ENCODE measurements around the gene SYT2.

The SYT2 gene

DNA sequence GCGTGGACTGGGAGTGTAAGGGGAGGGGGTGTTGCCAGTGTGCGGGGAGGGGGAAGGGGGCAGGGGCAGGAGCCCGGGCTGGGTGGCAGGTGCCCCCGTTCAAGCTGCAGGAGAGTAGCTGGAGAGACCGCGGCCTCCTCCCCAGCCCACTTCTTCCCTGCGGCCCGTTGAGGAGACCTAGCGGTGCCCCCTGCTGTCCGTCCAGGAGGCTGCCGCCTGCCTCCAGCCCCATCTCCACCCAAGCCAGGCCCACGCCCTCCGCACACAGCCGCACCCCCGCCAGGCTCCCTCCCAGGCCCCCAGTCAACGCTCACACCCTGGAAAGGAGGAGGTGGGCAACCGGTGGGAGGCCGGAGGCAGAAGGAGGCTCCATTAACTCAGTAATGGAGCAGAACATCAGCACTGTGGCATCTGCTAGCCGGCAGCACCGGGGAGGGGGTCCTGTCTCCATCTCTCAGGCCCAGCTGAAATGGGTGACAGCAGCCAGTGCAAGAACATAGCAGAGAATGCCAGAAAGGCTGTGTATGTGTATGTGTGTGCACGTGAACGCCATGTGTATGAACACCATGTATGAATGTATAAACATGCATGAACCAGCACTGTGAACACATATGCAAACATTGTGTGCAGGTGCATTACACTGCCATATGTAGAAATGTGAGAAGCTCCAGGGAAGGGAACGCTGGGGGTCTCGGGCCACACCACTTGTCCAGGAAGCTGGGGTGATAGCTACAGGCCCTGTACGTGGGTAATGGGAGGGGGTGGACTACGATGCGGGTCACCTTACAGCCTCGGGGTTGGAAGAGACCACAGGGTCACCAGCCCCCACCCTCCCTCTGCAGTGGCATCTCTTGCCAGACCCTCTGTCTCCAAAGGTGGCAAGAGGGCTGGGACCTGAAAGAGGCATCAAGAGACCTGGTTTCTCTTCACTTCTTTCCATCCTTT is 84.6 kb downstream of the SYT2 start (continued):
- TF ChIP-seq, protein P1, sequence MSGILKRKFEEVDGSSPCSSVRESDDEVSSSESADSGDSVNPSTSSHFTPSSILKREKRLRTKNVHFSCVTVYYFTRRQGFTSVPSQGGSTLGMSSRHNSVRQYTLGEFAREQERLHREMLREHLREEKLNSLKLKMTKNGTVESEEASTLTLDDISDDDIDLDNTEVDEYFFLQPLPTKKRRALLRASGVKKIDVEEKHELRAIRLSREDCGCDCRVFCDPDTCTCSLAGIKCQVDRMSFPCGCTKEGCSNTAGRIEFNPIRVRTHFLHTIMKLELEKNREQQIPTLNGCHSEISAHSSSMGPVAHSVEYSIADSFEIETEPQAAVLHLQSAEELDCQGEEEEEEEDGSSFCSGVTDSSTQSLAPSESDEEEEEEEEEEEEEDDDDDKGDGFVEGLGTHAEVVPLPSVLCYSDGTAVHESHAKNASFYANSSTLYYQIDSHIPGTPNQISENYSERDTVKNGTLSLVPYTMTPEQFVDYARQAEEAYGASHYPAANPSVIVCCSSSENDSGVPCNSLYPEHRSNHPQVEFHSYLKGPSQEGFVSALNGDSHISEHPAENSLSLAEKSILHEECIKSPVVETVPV (CRISPR knock-in tag; IDR thresholded peaks at IDR 0.05): no peak
- TF ChIP-seq, protein P2, sequence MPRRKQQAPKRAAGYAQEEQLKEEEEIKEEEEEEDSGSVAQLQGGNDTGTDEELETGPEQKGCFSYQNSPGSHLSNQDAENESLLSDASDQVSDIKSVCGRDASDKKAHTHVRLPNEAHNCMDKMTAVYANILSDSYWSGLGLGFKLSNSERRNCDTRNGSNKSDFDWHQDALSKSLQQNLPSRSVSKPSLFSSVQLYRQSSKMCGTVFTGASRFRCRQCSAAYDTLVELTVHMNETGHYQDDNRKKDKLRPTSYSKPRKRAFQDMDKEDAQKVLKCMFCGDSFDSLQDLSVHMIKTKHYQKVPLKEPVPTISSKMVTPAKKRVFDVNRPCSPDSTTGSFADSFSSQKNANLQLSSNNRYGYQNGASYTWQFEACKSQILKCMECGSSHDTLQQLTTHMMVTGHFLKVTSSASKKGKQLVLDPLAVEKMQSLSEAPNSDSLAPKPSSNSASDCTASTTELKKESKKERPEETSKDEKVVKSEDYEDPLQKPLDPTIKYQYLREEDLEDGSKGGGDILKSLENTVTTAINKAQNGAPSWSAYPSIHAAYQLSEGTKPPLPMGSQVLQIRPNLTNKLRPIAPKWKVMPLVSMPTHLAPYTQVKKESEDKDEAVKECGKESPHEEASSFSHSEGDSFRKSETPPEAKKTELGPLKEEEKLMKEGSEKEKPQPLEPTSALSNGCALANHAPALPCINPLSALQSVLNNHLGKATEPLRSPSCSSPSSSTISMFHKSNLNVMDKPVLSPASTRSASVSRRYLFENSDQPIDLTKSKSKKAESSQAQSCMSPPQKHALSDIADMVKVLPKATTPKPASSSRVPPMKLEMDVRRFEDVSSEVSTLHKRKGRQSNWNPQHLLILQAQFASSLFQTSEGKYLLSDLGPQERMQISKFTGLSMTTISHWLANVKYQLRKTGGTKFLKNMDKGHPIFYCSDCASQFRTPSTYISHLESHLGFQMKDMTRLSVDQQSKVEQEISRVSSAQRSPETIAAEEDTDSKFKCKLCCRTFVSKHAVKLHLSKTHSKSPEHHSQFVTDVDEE (CRISPR knock-in tag; IDR thresholded peaks at IDR 0.05): no peak
- TF ChIP-seq ZC3H10 (CRISPR knock-in tag; IDR thresholded peaks at IDR 0.05): no peak
- no peak for TF ChIP-seq ARNTL (CRISPR knock-in tag; IDR thresholded peaks at IDR 0.05; ENCODE audit: borderline replicate concordance, low read depth)
- TF ChIP-seq ZNF8 (CRISPR knock-in tag; IDR thresholded peaks at IDR 0.05): no peak
- TF ChIP-seq CSDC2 (CRISPR knock-in tag; IDR thresholded peaks at IDR 0.05): no peak
- no peak for TF ChIP-seq ZNF70 (CRISPR knock-in tag; IDR thresholded peaks at IDR 0.05)

DNA sequence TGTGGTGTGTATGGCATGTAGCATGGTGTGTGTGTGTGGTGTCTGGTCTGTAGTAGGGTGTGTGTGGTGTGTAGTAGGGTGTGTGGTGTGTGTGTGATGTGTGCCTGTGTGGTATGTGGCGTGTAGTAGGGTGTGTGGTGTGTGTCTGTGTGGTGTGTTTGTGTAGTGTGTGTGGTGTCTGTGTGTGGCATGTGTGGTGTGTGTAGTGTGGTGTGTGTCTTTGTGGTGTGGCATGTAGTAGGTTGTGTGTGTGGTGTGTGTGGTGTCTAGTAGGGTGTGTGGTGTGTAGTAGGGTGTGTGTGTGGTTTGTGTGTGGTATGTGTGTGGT is 85.5 kb downstream of the SYT2 start:
- ATAC-seq: no peak
- TF ChIP-seq ZNF565 (CRISPR knock-in tag; conservative IDR thresholded peaks at IDR 0.05; ENCODE audit: low read depth) (no peak), ZC3H10 (CRISPR knock-in tag; IDR thresholded peaks at IDR 0.05) (no peak), TCF4 (CRISPR knock-in tag; IDR thresholded peaks at IDR 0.05; ENCODE audit: borderline replicate concordance) (no peak), TOX (CRISPR knock-in tag; IDR thresholded peaks at IDR 0.05; ENCODE audit: borderline replicate concordance) (no peak), GLIS3 (CRISPR knock-in tag; IDR thresholded peaks at IDR 0.05) (no peak), BACH2 (CRISPR knock-in tag; IDR thresholded peaks at IDR 0.05; ENCODE audit: borderline replicate concordance) (no peak), PPARA (CRISPR knock-in tag; IDR thresholded peaks at IDR 0.05; ENCODE audit: borderline replicate concordance) (no peak), ESRRG (CRISPR knock-in tag; IDR thresholded peaks at IDR 0.05) (no peak), RARB (CRISPR knock-in tag; IDR thresholded peaks at IDR 0.05) (no peak), SNAI2 (CRISPR knock-in tag; IDR thresholded peaks at IDR 0.05) (no peak)
- TF ChIP-seq, protein P3, sequence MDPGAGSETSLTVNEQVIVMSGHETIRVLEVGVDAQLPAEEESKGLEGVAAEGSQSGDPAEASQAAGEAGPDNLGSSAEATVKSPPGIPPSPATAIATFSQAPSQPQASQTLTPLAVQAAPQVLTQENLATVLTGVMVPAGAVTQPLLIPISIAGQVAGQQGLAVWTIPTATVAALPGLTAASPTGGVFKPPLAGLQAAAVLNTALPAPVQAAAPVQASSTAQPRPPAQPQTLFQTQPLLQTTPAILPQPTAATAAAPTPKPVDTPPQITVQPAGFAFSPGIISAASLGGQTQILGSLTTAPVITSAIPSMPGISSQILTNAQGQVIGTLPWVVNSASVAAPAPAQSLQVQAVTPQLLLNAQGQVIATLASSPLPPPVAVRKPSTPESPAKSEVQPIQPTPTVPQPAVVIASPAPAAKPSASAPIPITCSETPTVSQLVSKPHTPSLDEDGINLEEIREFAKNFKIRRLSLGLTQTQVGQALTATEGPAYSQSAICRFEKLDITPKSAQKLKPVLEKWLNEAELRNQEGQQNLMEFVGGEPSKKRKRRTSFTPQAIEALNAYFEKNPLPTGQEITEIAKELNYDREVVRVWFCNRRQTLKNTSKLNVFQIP (CRISPR knock-in tag; IDR thresholded peaks at IDR 0.05; ENCODE audit: borderline replicate concordance, low read depth): no peak
- TF ChIP-seq, protein P1 (CRISPR knock-in tag; IDR thresholded peaks at IDR 0.05): no peak
- TF ChIP-seq, protein P4, sequence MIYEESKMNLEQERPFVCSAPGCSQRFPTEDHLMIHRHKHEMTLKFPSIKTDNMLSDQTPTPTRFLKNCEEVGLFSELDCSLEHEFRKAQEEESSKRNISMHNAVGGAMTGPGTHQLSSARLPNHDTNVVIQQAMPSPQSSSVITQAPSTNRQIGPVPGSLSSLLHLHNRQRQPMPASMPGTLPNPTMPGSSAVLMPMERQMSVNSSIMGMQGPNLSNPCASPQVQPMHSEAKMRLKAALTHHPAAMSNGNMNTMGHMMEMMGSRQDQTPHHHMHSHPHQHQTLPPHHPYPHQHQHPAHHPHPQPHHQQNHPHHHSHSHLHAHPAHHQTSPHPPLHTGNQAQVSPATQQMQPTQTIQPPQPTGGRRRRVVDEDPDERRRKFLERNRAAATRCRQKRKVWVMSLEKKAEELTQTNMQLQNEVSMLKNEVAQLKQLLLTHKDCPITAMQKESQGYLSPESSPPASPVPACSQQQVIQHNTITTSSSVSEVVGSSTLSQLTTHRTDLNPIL (CRISPR knock-in tag; IDR thresholded peaks at IDR 0.05; ENCODE audit: low read depth): no peak
- TF ChIP-seq, protein P2 (CRISPR knock-in tag; IDR thresholded peaks at IDR 0.05): no peak

All from SK-N-SH treated with all-trans-retinoic acid at 6 μM for 48 hours (cell line).